ENCODE data around the gene CITED4. TPM values are rescaled to one million over a fixed set of nuclear protein-coding genes. Genes with fewer than 3 reads are reported as not detected.
"Not testable (repeated sequence)": the region's sequence is repeated elsewhere in the genome, so short reads cannot be mapped to it uniquely, and the experiment has no call there.

The CITED4 gene
- total and polyA plus RNA-seq, 2 donors (not counting 3 experiments of a cell fraction or from before 2014, with no cell fraction given), result 3.8 to 11.3 TPM

- Histone ChIP-seq H4K20me1 (replicated peaks; ENCODE audit: control insufficient read depth, extremely low read depth, insufficient read depth, low read length) (no peaks in the 10 kb centered on the region), H2AFZ (ENCODE audit: low read depth, low read length) (no peak overlapping the region), H3K9me1 (replicated peaks; ENCODE audit: control insufficient read depth, extremely low read depth, insufficient read depth, low read length) (no peaks in the 10 kb centered on the region), H3K4me3 (replicated peaks in 1 of 3; ENCODE audit: insufficient read depth in 1 of 3, low read depth in 1 of 3, low read length in 3 of 3) (no peak overlapping the region), H3K9me3 (replicated peaks; ENCODE audit: control insufficient read depth, insufficient read depth, low read length) (no peaks in the 10 kb centered on the region), H3K27me3 (ENCODE audit: control insufficient read depth in 2 of 2, insufficient read depth in 2 of 2, low read length in 2 of 2) (no peaks in the 10 kb centered on the region), H3K4me2 (ENCODE audit: insufficient read depth, low read length) (no peak overlapping the region), H3K9ac (replicated peaks; ENCODE audit: extremely low read depth, insufficient read depth, low read length) (no peak overlapping the region), H3K36me3 (ENCODE audit: control insufficient read depth in 2 of 2, extremely low read depth in 1 of 2, insufficient read depth in 2 of 2, low read length in 2 of 2) (no peaks in the 10 kb centered on the region), H3K79me2 (ENCODE audit: control insufficient read depth, insufficient read depth, low read length) (no peaks in the 10 kb centered on the region), H3K27ac (ENCODE audit: insufficient read depth, low read depth, low read length) (no peak overlapping the region), H3K4me1 (ENCODE audit: control insufficient read depth, extremely low read depth, insufficient read depth, low read length) (peaks cover 14% of the 10 kb centered on the region)
- ChIA-PET POLR2A (no interaction called here), CTCF (no interaction called here)
- DNase-seq (ENCODE audit: low read depth, low spot score), result no peak
- BruUV-seq (replicated peaks), result no TSS peak
- no peak for FAIRE-seq
- TF ChIP-seq GATA2 (IDR thresholded peaks at IDR 0.05; ENCODE audit: insufficient read depth, insufficient read length, low read depth, low read length) (no peak), FOS (IDR thresholded peaks at IDR 0.05; ENCODE audit: borderline replicate concordance, insufficient read depth, low read length) (no peak), POLR2AphosphoS5 (IDR thresholded peaks at IDR 0.05; ENCODE audit: insufficient read depth, low read depth, low read length) (no peak), JUN (IDR thresholded peaks at IDR 0.05; ENCODE audit: borderline replicate concordance, insufficient read depth, insufficient read length, low read depth) (no peak), MAX (IDR thresholded peaks at IDR 0.05; ENCODE audit: insufficient read depth, insufficient read length) (no peak), CTCF (IDR thresholded peaks at IDR 0.05; ENCODE audit: extremely low read depth in 1 of 2, insufficient read depth in 1 of 2, low read depth in 1 of 2, low read length in 2 of 2) (no peak), EZH2 (IDR thresholded peaks at IDR 0.05; ENCODE audit: borderline replicate concordance, low read depth, low read length, severe bottlenecking) (no peak), MYC (IDR thresholded peaks at IDR 0.05; ENCODE audit: low read depth, low read length) (no peak), POLR2A (IDR thresholded peaks at IDR 0.05; ENCODE audit: low read depth, low read length) (no peak)
- intact Hi-C loops (cut with micrococcal nuclease) (no loop called here), dilution Hi-C loops (cut with MboI; ENCODE audit: extremely low pct_ligation_motif_present, low sequenced_read_pairs) (no loop called here)
Observed at GRCh38 chr1:40895601-40896000, 33.4 kb upstream of the CITED4 start.

GRCh38 chr1:40894858-40895257 is 32.7 kb upstream of the CITED4 start:
- H3K9me1 ChIP-seq (replicated peaks; ENCODE audit: control insufficient read depth, extremely low read depth, insufficient read depth, low read length); H3K4me3 ChIP-seq (replicated peaks in 1 of 3; ENCODE audit: insufficient read depth in 1 of 3, low read depth in 1 of 3, low read length in 3 of 3); DNase-seq (ENCODE audit: low read depth, low spot score); FAIRE-seq; H3K4me2 ChIP-seq (ENCODE audit: insufficient read depth, low read length); intact Hi-C loops (cut with micrococcal nuclease); H3K27ac ChIP-seq (ENCODE audit: insufficient read depth, low read depth, low read length); CTCF ChIA-PET; H3K36me3 ChIP-seq (ENCODE audit: control insufficient read depth in 2 of 2, extremely low read depth in 1 of 2, insufficient read depth in 2 of 2, low read length in 2 of 2); H3K9me3 ChIP-seq (replicated peaks; ENCODE audit: control insufficient read depth, insufficient read depth, low read length); POLR2A ChIA-PET; H4K20me1 ChIP-seq (replicated peaks; ENCODE audit: control insufficient read depth, extremely low read depth, insufficient read depth, low read length); H3K9ac ChIP-seq (replicated peaks; ENCODE audit: extremely low read depth, insufficient read depth, low read length); H2AFZ ChIP-seq (ENCODE audit: low read depth, low read length); dilution Hi-C loops (cut with MboI; ENCODE audit: extremely low pct_ligation_motif_present, low sequenced_read_pairs); BruUV-seq (replicated peaks); H3K27me3 ChIP-seq (ENCODE audit: control insufficient read depth in 2 of 2, insufficient read depth in 2 of 2, low read length in 2 of 2); H3K79me2 ChIP-seq (ENCODE audit: control insufficient read depth, insufficient read depth, low read length): not testable (repeated sequence)
- H3K4me1 ChIP-seq (ENCODE audit: control insufficient read depth, extremely low read depth, insufficient read depth, low read length), result peaks cover 14% of the 10 kb centered on the region
